Stimulated activated CD8-positive, alpha-beta memory T cell treated with anti-CD3 and anti-CD28 coated beads, Interleukin-15, amount 100 ng/mL, for 4 hours (primary cell): ENCODE results near the gene RNF167.

Source experiments
- DNase-seq, 2 donors: peaks; one replicate each; pipeline ENCODE4 v3.0.0-alpha.2; 2020; ENCODE audit warnings: low read depth in 2 of 2

RNF167 gene

GRCh38 chr17:4938688-4939545, 1.2 kb upstream of the RNF167 start:
- no peak for DNase-seq

GRCh38 chr17:4939546-4939795, 597 bp upstream of the RNF167 start:
- DNase-seq, result no peak

DNA sequence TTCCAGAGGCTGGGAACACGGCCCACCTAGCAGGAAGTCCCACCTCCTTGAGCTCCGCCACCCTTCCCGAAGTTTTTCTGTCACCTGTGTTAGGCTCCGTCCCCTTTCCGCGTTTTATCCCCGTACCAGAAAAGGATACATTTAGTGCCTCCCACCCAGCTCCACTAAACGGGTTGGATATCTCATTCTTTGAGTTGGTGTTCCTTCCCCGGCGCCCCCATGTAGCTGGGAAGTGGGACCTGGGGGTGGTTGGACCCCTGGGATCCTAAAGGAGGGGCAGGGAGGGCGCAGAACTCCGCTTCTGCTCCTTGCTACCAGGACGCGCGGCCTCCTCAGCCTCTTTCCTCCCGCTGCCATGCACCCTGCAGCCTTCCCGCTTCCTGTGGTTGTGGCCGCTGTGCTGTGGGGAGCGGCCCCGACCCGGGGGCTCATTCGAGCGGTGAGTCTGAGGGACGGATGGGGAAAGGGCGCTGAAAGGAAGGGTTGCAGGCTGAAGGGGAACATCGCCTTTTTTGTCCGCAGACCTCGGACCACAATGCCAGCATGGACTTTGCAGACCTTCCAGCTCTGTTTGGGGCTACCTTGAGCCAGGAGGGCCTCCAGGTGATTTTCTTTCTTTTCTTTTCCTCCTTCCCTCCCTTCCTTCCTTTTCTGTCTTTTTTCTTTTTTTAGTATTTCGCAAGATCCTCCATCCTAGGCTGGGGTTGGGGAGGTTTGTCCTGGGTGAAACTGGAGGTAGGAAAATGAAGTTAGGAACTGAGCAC, 669 bp downstream of the RNF167 start:
- DNase-seq, result peak in 1 of 2 donors; percentile 16

- DNase-seq, result no peak
These were observed 1.2 kb downstream of the RNF167 start for GRCh38 chr17:4941319-4941610.

GRCh38 chr17:4942760-4943508, 2.9 kb downstream of the RNF167 start:
- DNase-seq, result no peak

GRCh38 chr17:4944163-4944553, 4.1 kb downstream of the RNF167 start:
- no peak for DNase-seq

- DNase-seq, result no peak
These were observed 4.6 kb downstream of the RNF167 start for GRCh38 chr17:4944554-4945175.

GRCh38 chr17:4945176-4945943, 5.3 kb downstream of the RNF167 start:
- peak; percentile 69 to 78 for DNase-seq

DNA sequence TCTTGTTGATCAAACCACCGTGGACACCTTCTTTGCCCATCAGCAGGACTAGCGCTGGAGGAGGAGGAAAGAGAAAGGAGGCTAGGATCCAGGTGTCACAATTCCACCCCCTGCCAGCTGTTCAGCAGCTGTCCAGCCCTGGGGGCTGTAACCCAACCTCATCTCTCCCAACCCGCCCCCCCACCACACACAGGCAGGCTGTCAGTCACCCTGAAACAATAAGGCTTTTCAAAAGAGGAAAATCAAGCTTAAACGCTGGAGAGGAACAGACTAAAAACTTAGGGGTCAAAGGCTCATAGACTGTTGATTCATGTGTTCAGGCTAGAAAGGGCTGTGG, 5.8 kb downstream of the RNF167 start:
- no peak for DNase-seq

DNA sequence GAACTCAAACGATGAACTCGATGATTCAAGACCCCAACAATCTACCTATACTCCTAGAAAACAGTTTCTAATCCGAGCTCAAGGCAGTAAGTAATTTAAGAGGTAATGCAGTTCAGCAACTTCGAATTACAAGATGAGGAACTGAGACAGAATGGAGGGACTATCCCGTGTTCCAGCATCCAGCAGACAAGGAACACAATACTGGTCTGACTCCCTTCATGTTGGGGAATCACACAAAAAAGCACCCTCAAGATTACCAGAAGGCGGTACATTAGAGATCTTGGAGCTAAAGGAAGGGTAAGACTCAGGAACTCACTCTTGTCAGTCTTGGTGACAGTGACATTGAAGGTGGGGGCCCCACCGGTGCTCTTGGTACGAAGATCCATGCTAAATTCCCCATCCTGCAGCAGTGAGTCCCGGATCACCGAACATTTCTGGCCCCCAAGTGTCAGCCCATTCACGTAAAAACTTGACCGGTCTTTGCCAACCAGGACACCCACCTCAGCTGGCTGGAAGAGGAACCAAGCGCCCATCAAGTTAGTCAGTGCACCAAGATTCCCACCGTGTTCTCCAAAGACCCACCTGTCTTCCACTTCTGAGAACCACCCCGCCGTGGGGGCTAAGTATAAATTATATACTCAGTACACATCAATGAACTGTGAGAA, 6.4 kb downstream of the RNF167 start:
- DNase-seq, result no peak

DNA sequence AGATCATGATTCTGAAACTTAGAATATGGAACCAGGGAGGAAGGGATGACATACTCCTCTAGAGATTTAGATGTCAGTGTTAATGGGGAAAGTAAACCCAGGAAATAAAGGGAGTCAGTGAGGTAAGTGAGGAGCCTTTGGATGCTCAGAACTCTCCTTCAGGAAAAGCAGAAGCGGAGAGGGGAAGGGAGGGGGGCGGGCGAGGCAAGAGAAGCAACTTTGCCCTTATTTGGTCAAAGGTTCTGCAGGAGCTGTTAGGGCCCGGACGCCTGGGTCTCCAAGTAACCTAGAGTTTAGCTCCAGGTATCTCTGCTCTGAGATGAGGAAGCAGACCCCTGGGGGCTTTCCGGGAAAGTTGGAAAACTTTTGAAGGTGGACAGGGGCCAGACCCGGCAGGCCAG, 6.9 kb downstream of the RNF167 start:
- no peak for DNase-seq

GRCh38 chr17:4947411-4948165, 7.5 kb downstream of the RNF167 start:
- DNase-seq, result peak in 1 of 2 donors; percentile 50

GRCh38 chr17:4948166-4948930, 8.3 kb downstream of the RNF167 start, which contains the start of gene PFN1:
Gene PFN1, minus strand, starts transcription at chr17:4948530. Its CDS starts 136 bp downstream, at chr17:4948394.
- DNase-seq, result peak; percentile 79

DNA sequence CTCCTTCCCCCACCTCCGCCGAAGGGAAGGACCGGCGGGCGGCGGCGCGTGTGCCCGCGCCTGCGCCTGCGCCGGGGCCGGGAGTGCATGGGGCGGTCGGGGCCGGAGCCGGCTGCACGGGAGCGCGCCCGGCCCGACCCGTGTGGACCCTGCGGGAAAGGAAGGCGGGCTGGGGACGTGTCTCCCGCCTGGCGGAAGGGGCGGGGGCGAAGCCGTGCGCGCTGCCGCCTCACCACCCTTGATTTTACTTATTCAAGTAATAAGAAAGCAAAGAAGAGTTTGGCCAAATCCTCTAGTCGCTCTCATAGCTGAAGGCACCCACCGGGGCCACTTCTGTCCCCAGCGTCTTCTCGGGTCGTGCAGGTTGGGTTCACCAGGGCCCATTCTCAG, 8.9 kb downstream of the RNF167 start:
- DNase-seq, result peak in 1 of 2 donors; percentile 54

DNA sequence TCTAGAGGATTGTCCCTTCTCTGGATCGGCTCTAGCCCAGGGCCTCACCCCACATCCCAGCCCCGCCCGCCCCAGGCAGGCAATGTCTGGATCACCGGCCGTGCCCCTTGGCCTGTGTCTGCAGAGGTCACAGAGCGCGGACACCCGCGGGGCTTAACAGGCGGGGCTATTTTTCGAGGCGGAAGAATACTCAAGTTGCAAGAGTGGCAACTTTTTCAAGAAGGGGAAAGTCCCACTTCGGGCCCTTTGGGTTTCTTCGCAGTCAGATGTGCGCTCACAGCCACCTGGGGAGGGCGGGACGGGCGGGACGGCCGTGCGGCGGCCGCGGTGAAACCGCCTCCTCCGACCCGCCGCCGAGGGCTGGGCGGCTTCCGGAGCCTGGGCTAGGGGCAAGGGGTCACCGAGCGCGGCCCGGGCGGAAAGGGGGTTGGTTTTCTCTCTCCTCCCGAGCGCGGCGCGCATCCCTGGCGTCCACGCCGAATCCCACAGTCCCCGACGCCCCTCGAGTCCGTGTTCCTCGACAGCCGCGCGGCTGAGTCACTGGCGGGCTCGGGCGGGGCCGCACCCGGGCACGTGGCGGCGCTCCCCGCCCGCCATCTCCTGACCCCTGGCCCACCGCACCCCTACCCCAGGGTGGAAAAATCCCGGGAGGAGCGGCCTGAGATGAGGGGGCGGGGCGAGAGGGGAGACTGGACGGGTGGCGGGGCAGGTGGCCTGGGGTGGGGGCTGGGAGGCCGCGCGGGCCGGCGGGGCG, 9.4 kb downstream of the RNF167 start:
- peak; percentile 64 to 67 for DNase-seq

- DNase-seq, result no peak
These were observed 10.1 kb downstream of the RNF167 start for GRCh38 chr17:4950075-4950745.

- no peak for DNase-seq
These were observed 10.7 kb downstream of the RNF167 start, which contains the start of gene ENO3 for GRCh38 chr17:4950746-4951204. Gene ENO3, plus strand, starts transcription at chr17:4951119. Its CDS starts 711 bp downstream, at chr17:4951830.

DNA sequence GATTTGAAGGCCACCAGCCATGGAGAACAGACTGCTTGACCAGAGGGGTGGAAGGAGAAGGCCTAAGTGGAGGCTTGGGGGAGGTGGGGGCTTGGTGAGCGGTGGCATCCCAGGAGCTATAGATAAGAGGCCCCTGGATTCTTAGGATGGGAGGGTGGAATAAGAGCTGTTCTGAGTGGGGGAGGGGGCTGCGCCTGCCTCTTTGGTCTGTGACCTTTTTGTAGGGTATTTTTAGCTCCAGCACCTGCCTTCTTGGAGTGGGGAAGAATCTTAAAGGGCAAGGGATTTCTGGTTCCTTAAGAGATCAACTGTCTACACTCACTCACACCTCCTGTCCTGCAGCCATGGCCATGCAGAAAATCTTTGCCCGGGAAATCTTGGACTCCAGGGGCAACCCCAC, 11.4 kb downstream of the RNF167 start:
- DNase-seq, result no peak
